Brain microvascular endothelial cell (primary cell): ENCODE results near the gene RNF223.

Experiments
- DNase-seq: peaks from one replicate; pipeline ENCODE4 v3.0.0-alpha.2; 2020
- H3K27ac ChIP-seq: fragments of 250-450 bp; sonication (Bioruptor Pico); 2 replicates; pipeline ENCODE4 v1.5.1; 2020; ENCODE audit warnings: mild to moderate bottlenecking, moderate library complexity
- H3K27me3 ChIP-seq: fragments of 250-450 bp; sonication (Bioruptor Pico); replicated peaks from 2 replicates; pipeline ENCODE4 v1.5.1; 2020; ENCODE audit warnings: mild to moderate bottlenecking
- H3K36me3 ChIP-seq: fragments of 250-450 bp; sonication (Bioruptor Pico); replicated peaks from 2 replicates; pipeline ENCODE4 v1.5.1; 2020; ENCODE audit warnings: mild to moderate bottlenecking
- H3K4me3 ChIP-seq: 2 replicates; pipeline ENCODE4 v1.5.1; 2011; ENCODE audit warnings: low read depth, mild to moderate bottlenecking, control low read depth, low read length, moderate library complexity
- in situ Hi-C: cut with HindIII; loops from 2 replicates; pipeline ENCODE4 v1.10.0; 2017; ENCODE audit warnings: low sequenced_read_pairs, low pct_ligation_motif_present
- TF ChIP-seq, protein P1 (sequence below): IDR thresholded peaks from 2 replicates; pipeline ENCODE4 v1.5.1; 2011; ENCODE audit warnings: low read depth, mild to moderate bottlenecking, moderate library complexity, low read length, control low read depth, inconsistent platforms; ENCODE audit errors: missing control alignments

Gene RNF223

DNA sequence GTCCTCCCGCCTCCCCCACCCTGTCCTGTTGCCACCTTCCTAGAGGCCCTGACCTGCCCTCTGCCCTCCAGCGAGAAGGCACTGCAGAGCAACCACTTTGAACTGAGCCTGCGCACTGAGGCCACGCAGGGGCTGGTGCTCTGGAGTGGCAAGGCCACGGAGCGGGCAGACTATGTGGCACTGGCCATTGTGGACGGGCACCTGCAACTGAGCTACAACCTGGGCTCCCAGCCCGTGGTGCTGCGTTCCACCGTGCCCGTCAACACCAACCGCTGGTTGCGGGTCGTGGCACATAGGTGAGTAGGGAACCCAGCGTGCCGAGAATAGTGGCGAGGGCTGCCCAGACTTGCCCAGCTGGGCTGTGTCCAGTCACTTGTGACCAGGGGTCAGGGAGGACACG, 20.4 kb downstream of the RNF223 start:
- Histone ChIP-seq H3K27me3 (no peaks in the 10 kb centered on the region), H3K4me3 (no peak overlapping the region), H3K27ac (no peak overlapping the region), H3K36me3 (peaks cover 50% of the 10 kb centered on the region)
- in situ Hi-C loops = no loop called here
- DNase-seq = no peak
- TF ChIP-seq, protein P1, sequence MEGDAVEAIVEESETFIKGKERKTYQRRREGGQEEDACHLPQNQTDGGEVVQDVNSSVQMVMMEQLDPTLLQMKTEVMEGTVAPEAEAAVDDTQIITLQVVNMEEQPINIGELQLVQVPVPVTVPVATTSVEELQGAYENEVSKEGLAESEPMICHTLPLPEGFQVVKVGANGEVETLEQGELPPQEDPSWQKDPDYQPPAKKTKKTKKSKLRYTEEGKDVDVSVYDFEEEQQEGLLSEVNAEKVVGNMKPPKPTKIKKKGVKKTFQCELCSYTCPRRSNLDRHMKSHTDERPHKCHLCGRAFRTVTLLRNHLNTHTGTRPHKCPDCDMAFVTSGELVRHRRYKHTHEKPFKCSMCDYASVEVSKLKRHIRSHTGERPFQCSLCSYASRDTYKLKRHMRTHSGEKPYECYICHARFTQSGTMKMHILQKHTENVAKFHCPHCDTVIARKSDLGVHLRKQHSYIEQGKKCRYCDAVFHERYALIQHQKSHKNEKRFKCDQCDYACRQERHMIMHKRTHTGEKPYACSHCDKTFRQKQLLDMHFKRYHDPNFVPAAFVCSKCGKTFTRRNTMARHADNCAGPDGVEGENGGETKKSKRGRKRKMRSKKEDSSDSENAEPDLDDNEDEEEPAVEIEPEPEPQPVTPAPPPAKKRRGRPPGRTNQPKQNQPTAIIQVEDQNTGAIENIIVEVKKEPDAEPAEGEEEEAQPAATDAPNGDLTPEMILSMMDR = no peak

DNA sequence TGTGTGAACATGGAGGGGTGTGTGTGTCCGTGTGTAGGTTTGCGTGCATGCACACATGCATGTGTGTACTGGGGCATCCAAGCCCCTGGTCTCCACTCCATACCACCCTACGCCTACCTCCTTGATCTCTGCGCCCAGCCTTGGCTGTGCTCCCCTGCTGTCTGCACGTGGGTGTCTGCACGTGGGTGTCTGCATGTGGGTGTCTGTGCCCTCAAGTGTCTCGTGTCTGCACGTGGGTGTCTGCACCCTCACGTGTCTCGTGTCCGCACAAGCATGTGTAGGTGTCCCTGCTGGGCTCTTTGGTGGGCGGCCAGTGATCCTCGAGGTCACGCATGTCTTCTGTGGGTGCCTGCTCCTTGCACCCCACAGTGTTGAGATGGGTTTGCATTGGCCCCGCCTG, 21.1 kb downstream of the RNF223 start:
- DNase-seq = no peak
- H3K4me3 ChIP-seq = no peak overlapping the region
- no peak overlapping the region for H3K27ac ChIP-seq
- H3K27me3 ChIP-seq = no peaks in the 10 kb centered on the region
- TF ChIP-seq, protein P1 = no peak
- H3K36me3 ChIP-seq = peaks cover 50% of the 10 kb centered on the region
- in situ Hi-C loops = no loop called here

DNA sequence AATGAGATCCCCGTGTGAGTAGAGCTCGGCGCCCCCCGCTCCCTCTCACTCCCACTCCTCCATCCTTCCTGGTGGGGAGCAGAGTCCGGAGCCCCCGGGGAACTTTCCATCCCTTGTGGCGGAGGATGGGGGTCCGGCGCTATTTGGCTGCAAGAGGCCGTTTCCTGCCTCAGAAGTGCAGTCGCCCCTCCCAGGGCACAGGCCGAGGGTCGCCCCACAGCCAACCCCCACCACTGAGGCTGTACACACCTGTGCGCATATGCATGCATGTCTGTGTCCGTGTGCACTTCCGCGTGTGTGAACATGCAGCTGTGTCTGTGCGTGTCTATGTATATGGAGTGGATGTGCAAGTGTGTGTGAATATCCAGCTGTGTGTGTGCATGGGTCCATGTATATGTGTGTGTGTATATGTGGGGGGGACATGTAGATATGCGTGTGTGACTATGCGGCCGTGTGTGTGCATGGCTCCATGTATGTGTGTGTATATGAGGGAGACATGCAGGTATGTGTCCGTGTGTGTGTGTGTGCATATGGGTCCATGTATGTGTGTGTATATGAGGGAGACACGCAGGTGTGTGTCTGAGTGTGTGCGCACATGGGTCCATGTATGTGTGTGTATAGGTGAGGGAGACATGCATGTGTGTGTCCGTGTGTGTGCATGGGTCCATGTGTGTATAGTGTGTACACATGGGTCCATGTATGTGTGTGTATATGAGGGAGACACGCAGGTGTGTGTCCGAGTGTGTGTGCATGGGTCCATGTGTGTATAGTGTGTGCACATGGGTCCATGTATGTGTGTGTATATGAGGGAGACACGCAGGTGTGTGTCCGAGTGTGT, 21.9 kb downstream of the RNF223 start:
- in situ Hi-C loops = no loop called here
- no peak for DNase-seq
- Histone ChIP-seq H3K27ac (no peak overlapping the region), H3K36me3 (peaks cover 55% of the 10 kb centered on the region), H3K4me3 (no peak overlapping the region), H3K27me3 (no peaks in the 10 kb centered on the region)
- TF ChIP-seq, protein P1 = no peak

DNA sequence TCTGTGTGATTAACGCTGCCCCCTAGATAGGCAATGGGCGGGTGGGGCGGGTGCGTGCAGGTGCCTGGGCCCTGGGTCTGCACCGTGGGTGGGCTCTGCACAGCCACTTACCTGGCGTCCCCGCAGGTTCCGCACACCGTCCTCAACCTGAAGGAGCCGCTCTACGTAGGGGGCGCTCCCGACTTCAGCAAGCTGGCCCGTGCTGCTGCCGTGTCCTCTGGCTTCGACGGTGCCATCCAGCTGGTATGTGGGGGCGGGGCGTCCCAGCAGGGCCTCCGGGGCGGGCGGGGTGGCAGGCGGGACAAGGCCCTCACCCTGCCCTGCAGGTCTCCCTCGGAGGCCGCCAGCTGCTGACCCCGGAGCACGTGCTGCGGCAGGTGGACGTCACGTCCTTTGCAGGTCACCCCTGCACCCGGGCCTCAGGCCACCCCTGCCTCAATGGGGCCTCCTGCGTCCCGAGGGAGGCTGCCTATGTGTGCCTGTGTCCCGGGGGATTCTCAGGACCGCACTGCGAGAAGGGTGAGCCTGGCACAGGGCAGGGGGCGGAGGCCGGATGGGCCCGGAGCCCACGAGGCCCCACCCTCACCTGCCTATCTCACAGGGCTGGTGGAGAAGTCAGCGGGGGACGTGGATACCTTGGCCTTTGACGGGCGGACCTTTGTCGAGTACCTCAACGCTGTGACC, 22.8 kb downstream of the RNF223 start:
- H3K4me3 ChIP-seq = no peak overlapping the region
- peaks cover 64% of the 10 kb centered on the region for H3K36me3 ChIP-seq
- H3K27me3 ChIP-seq = no peaks in the 10 kb centered on the region
- TF ChIP-seq, protein P1 = no peak
- H3K27ac ChIP-seq = no peak overlapping the region
- in situ Hi-C loops = no loop called here
- DNase-seq = no peak

DNA sequence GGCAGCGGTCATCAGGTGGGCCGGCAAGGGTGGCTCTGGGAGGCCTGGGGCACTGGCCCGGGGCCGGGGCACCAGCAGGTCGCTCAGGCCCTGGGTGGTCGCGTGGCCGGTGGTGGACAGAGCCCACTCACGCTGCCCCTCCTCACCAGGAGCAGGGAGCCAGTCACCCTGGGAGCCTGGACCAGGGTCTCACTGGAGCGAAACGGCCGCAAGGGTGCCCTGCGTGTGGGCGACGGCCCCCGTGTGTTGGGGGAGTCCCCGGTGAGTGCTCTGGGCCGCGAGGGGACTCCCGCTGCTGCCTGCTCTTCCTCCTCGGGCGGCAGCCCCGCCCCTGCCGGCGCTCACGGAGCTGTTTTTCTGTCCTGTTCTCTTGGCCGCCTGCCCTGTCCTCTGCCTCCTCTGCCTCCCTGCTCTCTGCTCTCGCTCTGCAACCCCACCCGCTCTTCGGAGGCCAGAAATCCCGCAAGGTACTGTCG, 23.5 kb downstream of the RNF223 start:
- no peak for DNase-seq
- peaks cover 70% of the 10 kb centered on the region for H3K36me3 ChIP-seq
- H3K27me3 ChIP-seq = no peaks in the 10 kb centered on the region
- no peak overlapping the region for H3K4me3 ChIP-seq
- no peak overlapping the region for H3K27ac ChIP-seq
- in situ Hi-C loops = no loop called here
- TF ChIP-seq, protein P1 = no peak
